Lower leg skin (tissue), 4 donors: ENCODE results near the gene MTHFD2L. TPM values are rescaled to one million over a fixed set of nuclear protein-coding genes. Genes with fewer than 3 reads are reported as not detected.

ENCODE experiments used
- DNase-seq, 2 donors: peaks; one replicate each; pipeline ENCODE4 v3.0.0-alpha.2; 2019; ENCODE audit warnings: low spot score in 2 of 2
- H3K4me3 ChIP-seq: fragments of 200-600 bp; sonication (generic); 2 replicates; pipeline ENCODE4 v1.5.1; 2017; ENCODE audit warnings: mild to moderate bottlenecking, low read depth; ENCODE audit not compliant: poor library complexity, severe bottlenecking
- POLR2A ChIP-seq, 2 donors: fragments of 450-650 bp; IDR thresholded peaks; one replicate each; pipeline ENCODE4 v1.6.1; 2016 to 2017; ENCODE audit warnings: antibody characterized with exemption in 2 of 2, mild to moderate bottlenecking in 1 of 2, moderate library complexity in 1 of 2
- WGBS, 2 donors: methylation state at CpG; one replicate each; pipeline ENCODE4 v1.1.5; 2018; 5-methylcytosine and 5-hydroxymethylcytosine counted together
- intact Hi-C: fragments of 100-400 bp; cut with DNase I; formaldehyde crosslinking; loops from one replicate; pipeline ENCODE4 v1.15.0; 2023; ENCODE audit warnings: low total_unique reads
- total RNA-seq, 4 donors: library from RNA; depleted of rRNA; stranded (reverse); fragments of >200 nt; gene quantifications; one replicate each; pipeline ENCODE4 v1.1.0, GENCODE V29; 2016
- TF ChIP-seq, protein P1 (sequence below), 3 donors: fragments of 450-650 bp; IDR thresholded peaks; one replicate each; pipeline ENCODE4 v1.5.1; 2016; ENCODE audit warnings: antibody characterized with exemption in 3 of 3, mild to moderate bottlenecking in 3 of 3, moderate library complexity in 2 of 3

The MTHFD2L gene
- total RNA-seq, 4 donors from 2014 or later = 3.5 to 16.2 (median 10.9) TPM

DNA sequence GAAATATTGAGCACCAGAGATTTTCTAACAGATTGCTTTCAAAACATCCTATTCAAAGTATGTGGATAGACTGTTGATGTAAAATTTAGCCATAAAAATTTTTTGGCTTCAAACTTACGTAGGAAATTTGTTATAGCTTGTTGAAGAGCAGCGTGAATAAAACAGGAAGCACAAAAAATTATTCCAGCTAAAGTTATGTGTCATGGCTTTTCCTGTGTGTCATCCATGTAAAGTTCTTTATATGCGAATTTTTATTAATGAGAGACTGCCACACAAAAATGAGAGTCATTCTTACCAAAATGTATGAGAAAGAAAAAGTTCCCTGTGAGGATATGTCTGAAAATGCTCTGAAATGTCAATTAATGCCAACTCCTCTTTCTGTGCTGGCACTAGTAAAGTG is 169.8 kb downstream of the MTHFD2L start:
- no peak for DNase-seq
- no peak for TF ChIP-seq POLR2A (IDR thresholded peaks at IDR 0.05)
- TF ChIP-seq, protein P1, sequence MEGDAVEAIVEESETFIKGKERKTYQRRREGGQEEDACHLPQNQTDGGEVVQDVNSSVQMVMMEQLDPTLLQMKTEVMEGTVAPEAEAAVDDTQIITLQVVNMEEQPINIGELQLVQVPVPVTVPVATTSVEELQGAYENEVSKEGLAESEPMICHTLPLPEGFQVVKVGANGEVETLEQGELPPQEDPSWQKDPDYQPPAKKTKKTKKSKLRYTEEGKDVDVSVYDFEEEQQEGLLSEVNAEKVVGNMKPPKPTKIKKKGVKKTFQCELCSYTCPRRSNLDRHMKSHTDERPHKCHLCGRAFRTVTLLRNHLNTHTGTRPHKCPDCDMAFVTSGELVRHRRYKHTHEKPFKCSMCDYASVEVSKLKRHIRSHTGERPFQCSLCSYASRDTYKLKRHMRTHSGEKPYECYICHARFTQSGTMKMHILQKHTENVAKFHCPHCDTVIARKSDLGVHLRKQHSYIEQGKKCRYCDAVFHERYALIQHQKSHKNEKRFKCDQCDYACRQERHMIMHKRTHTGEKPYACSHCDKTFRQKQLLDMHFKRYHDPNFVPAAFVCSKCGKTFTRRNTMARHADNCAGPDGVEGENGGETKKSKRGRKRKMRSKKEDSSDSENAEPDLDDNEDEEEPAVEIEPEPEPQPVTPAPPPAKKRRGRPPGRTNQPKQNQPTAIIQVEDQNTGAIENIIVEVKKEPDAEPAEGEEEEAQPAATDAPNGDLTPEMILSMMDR (IDR thresholded peaks at IDR 0.05) = no peak
- WGBS, 2 donors = 26 to 32% methylated on average over 3 of the region's 3 CpGs
- H3K4me3 ChIP-seq = no peak overlapping the region
- intact Hi-C loops = no loop called here

DNA sequence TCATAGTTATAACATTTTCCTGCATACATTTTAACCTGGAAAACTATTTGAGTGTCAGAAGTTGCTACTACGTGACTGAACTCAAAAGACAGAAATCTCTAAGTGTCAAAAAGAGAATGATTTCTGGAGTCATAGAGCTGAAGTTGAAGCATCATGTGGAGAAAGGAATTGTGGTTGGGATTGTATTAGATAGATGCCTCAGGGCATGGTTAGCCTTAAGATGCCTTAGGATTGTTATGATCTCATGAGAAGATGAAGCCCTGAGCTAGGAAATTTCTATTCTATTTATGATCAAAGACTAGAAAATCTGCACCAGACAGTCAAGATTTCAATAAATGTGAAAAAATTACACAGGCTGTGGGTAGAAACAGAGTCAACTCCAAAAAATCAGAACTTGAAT is 170.6 kb downstream of the MTHFD2L start:
- 80 to 84% methylated on average over 1 of the region's 1 CpG for WGBS, 2 donors
- no peak overlapping the region for H3K4me3 ChIP-seq
- intact Hi-C loops = no loop called here
- DNase-seq = no peak
- no peak for TF ChIP-seq POLR2A (IDR thresholded peaks at IDR 0.05)
- TF ChIP-seq, protein P1 (IDR thresholded peaks at IDR 0.05) = no peak

DNA sequence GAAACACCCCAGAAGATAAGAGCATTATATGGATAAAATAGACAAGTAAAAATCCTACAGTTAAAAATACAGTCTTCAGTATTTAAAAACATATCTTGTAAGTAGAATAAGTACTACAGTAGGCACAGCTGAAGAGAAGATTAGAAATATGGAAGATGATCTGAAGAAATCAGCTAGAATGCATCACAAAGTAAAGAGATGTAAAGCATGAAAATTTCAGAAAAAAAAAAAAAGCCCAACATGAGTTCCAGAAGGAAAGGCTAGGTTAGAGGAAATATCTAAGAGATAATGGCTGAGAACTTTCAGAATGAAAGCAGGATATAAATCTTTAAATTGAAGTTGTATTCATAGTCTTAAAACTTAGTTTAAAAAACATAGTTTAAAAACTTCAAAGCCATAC is 171.4 kb downstream of the MTHFD2L start:
- DNase-seq = no peak
- H3K4me3 ChIP-seq = no peak overlapping the region
- intact Hi-C loops = no loop called here
- TF ChIP-seq, protein P1 (IDR thresholded peaks at IDR 0.05) = no peak
- no peak for TF ChIP-seq POLR2A (IDR thresholded peaks at IDR 0.05)

DNA sequence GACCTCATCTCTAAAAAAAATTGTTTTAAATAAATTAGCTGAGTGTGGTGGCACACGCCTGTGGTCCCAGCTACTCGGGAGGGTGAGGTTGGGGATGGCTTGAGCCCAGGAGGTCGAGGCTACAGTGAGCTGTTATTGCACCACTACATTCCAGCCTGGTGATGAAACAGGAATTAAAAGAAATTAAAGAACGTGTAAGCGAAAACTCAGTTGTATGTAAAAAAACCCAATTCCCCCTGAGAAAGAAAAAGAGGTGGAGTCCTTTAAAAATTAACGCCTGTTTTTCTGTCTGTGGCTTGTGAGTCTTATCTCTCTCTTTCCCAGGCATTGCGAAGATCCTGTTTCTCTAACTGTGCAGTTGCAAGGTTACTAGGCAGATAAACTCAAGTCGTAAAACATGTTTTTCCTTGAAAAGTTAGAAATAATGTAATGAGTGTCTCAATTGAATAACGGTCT is 172.4 kb downstream of the MTHFD2L start:
- intact Hi-C loops = no loop called here
- WGBS, 2 donors = 65 to 74% methylated on average over 9 of the region's 9 CpGs
- no peak for DNase-seq
- TF ChIP-seq, protein P1 (IDR thresholded peaks at IDR 0.05) = no peak
- TF ChIP-seq POLR2A (IDR thresholded peaks at IDR 0.05) = no peak
- H3K4me3 ChIP-seq = no peak overlapping the region

DNA sequence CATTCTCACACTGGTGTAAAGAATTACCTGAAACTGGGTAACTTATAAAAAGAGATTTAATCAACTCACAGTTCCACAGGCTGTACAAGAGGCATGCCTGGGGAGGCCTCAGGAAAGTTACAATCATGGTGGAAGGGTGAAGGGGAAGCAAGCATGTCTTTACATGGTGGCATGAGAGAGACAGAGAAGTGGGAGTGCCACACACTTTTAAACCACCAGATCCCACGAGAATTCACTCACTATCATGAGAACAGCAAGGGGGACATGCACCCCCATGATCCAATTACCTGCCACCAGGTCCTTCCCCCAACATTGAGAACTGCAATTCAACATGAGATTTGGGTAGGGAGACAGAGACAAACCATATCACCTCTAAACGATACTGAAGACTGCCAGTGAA is 173.3 kb downstream of the MTHFD2L start:
- TF ChIP-seq, protein P1 (IDR thresholded peaks at IDR 0.05) = no peak
- TF ChIP-seq POLR2A (IDR thresholded peaks at IDR 0.05) = no peak
- intact Hi-C loops = no loop called here
- 64 to 66% methylated on average over 2 of the region's 2 CpGs for WGBS, 2 donors
- DNase-seq = no peak
- H3K4me3 ChIP-seq = no peak overlapping the region

DNA sequence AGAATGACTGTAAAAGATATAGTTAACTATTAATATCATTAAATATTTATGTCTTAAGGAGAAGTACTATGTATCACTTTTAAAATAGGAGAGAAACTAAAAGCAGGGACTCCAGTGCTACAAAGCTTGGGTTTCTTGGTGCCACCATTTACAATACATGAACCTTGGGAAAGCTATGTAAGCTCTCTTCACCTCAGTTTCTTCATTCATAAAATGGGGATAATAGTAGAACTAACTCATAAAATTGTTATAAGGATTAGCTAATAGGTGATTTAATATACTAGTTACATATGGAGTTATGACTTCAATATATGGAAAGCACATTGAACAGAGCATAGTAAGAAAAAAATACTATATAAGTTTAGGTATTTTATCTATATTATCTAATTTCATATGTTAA is 174.0 kb downstream of the MTHFD2L start:
- no peak overlapping the region for H3K4me3 ChIP-seq
- intact Hi-C loops = no loop called here
- TF ChIP-seq POLR2A (IDR thresholded peaks at IDR 0.05) = no peak
- TF ChIP-seq, protein P1 (IDR thresholded peaks at IDR 0.05) = no peak
- no peak for DNase-seq
